Hypothalamus (tissue), 51 donors: ENCODE measurements around the gene PARP9.

Source experiments
- DNase-seq, 51 donors: peaks; one replicate each; lab custom pipeline; 2025; lab: John Stamatoyannopoulos, UW

PARP9 gene

DNA sequence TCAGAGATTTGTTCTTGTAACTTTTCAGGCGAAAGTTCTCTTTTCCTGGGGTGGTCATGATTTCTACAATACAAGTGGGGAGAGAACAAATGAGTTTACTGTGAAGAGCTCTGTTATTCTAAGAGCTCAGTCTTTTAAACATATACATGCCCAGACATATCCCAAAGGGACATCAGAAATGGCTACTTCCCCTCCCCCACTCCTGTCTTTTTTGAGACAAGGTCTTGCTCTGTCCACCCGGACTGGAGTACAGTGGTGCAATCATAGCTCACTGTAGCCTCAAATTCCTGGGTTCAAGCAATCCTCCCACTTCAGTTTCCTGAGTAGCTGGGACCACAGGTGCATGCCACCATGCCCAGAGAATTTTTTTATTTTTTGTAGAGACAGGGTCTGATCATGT, 67.6 kb downstream of the PARP9 start:
- DNase-seq: no peak

DNA sequence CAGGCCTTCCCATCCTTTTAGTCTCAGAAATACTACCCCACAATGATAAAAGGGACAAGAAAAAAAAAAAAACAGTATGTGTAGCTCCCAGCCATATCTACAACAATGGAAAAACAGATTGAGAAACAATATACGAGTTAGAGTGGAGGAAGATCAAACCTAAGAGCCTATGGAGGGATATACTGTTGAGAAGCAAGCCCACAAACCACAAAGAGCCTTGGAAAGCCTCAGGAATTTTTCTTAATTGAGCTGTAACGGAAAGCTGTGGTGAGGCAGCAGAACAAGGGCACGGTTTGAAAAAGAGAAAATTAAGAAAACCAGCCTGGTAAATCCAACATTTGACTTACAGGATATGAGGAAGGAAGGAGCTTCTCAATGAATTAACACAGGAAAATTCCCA, 70.8 kb downstream of the PARP9 start:
- no peak for DNase-seq

DNA sequence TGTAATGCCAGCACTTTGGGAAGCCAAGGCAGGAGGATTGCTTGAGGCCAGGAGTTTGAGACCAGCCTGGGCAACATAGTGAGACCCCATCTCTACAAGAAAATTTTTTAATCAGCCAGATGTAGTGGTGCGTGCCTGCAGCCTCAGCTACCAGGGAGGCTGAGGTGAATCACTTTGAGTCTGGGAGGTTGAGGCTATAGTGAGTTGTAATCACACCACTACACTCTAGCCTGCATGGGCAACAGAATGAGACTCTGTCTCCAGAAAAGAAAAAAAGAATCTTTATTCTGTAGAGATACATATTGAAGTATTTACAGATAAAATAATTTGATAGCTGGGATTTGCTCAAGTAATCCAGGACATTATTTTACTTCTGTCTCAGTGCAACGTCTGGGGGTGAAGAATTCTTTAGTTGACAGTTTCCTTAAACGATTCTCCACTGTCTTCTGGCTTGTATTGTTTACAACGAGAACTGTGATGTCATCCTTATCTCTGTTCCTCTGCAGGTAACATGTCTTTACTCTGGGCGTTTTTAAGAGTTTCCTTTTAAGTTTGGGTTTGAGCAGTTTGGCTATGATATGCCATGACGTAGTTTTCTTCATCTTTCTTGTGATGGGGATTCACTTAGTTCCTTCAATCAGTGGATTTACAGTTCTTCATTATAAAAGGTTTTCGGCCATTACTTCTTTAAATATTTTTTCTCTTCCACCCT, 75.7 kb downstream of the PARP9 start:
- no peak for DNase-seq

DNA sequence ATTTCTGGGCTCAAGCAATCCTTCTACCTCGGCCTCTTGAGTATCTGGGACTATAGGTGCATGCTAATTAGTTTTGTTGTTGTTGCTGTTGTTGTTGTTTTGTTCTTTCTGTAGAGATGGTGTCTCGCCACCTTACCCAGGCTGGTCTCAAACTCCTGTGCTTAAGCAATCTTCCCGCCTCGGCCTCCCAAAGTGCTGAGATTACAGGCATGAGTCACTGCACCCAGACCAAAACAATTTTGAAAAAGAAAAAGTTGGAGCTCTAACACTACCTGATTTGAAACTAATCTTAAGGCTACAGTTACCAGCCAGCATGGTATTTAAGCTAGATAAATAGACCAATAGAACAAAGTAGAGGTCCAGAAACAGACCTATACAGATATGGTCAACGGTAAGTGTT, 79.1 kb downstream of the PARP9 start:
- DNase-seq: no peak

DNA sequence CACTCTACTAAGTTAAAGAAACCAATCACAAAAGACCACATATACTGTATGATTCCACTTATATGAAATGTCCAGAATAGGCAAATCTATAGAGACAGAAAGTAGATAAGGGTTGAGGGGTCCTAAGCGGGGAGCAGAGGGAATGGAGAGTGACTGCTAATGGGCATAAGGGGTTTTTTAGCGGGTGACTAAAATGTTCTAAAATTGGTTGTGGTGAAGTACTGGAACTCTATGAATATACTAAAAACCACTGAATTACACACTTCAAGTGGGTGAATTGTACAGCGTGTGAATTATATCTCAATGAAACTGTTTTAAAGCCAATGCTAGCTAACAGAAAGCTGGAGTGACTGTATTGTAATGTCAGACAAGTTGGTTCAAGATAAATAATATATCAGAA, 82.7 kb downstream of the PARP9 start:
- DNase-seq: no peak
